VCaP (cell line): ENCODE results near the gene INSIG1.

ENCODE experiments used
- H3K27ac ChIP-seq: fragments of 450-650 bp; 2 replicates; pipeline ENCODE4 v1.5.1; 2017
- TF ChIP-seq, protein P1 (sequence below): fragments of 450-650 bp; conservative IDR thresholded peaks from 2 replicates; pipeline ENCODE4 v1.5.1; 2017; ENCODE audit warnings: mild to moderate bottlenecking, moderate library complexity

INSIG1 gene

DNA sequence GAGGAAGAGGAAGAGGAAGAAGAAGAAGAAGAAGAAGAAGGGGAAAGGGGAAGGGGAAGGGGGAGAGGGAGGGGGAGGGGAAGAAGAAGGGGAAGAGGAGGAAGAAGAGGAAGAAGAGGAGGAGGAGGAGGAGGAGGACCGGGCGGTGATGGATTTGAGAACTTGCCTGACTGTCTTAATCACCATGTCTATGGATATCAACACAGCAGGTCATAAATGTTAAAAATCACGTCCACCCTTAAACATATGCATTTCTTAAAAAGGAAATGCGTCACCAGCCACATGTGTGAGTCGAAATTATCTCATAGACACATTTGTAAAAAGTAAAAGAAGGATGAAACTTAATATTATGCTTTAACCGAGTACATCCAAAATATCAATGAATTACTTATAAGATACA, 42.1 kb upstream of the INSIG1 start:
- TF ChIP-seq, protein P1, sequence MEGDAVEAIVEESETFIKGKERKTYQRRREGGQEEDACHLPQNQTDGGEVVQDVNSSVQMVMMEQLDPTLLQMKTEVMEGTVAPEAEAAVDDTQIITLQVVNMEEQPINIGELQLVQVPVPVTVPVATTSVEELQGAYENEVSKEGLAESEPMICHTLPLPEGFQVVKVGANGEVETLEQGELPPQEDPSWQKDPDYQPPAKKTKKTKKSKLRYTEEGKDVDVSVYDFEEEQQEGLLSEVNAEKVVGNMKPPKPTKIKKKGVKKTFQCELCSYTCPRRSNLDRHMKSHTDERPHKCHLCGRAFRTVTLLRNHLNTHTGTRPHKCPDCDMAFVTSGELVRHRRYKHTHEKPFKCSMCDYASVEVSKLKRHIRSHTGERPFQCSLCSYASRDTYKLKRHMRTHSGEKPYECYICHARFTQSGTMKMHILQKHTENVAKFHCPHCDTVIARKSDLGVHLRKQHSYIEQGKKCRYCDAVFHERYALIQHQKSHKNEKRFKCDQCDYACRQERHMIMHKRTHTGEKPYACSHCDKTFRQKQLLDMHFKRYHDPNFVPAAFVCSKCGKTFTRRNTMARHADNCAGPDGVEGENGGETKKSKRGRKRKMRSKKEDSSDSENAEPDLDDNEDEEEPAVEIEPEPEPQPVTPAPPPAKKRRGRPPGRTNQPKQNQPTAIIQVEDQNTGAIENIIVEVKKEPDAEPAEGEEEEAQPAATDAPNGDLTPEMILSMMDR = no peak
- H3K27ac ChIP-seq = no peak overlapping the region

DNA sequence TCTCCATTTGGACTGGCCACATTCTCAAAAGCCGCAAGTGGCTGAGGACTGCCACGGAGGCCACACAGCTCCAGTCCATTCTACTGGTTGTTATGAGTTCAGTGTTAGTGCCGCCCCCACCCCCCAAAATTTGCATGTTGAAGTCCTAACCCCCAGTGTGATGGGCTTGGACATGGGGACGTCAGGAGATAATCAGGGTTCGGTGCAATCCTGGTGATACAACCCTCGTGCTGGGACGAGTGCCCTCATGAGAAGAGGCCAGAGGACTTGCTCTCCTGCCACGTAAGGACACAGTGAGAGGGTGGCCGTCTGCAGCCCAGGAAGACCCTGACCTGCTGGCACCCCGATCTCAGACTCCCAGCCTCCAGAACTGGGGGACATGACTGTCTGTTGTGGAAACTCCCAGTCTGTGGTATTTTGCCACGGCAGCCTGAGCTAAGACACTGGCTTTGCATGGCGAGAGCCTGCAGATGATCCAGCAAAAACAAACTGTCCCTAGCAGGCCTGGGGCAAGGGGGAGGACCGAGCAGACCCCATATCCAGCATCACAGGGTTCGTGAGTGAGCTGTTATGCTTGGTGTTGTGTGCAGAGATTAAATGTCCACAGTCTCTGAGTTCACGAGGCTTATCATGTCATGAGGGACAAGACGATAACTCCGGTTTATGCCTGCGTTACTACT, 41.5 kb upstream of the INSIG1 start:
- TF ChIP-seq, protein P1 = no peak
- no peak overlapping the region for H3K27ac ChIP-seq

DNA sequence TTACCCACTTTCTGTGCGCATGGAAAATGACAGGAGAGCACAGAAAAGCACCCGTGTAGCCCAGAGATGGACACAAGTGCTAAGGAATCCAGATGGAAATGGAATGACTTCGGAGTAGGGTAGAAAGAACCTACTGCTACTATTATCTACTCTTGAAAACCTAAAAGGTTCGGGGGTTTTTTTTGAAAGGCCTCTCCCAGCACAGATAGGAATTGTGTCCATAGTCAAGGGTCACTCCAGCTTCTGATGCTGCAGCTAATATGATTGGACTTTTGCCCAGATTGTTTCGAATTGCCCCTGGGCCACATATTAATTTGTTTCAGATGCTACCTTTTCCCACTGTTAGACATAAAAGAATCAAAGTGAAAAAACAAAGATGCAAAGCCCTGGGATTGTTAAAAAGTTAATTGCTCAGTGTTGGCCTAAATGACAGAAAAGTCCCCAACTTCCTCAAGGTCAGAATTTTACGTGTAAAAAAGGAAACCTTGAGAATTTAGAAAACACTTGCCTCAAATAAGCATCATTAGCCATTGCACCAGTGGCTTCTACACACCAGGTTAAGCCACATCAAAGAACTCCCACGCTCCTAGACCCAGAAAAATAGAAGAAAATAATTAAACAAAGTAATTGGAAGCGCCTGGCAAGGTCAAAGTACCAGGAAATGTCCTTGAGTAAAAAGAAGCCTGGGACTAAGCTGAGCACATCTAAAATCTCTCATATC, 40.8 kb upstream of the INSIG1 start:
- H3K27ac ChIP-seq = no peak overlapping the region
- TF ChIP-seq, protein P1 = no peak

DNA sequence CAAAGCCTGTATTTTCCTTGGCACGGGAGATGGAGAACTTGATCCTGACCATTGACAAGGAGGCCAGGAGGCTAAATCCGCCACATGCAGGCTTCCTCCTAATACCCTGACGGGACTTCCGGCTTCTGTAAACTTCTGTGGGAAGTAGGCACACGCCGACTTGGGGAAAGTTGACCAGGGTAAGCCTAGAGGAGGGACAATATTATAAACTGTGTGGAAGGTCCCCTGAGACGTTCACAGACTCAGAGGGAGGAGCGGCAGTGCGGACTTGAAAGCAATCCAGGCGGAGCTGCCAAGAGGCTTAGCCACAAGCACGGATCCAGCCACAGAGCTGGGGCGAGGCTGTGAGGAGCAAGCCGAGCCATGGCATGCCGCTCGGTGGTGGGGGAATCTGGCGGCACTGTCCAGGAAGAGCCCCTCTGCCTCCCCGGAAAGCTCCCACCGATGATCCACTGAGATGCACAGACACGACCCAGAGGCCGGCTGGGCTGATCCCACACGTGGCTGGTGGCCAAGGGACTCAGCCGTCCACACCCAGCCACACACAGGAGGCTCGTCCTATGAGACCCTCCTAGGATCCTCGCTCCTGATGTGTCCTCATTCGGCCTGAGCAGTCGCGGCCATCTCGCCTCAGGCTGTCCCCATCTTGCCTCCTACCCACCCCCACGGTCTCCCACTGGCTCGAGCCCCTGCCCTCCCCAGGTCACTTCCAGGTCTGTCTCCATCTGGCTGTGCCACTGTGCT, 40.0 kb upstream of the INSIG1 start:
- TF ChIP-seq, protein P1 = no peak
- no peak overlapping the region for H3K27ac ChIP-seq

DNA sequence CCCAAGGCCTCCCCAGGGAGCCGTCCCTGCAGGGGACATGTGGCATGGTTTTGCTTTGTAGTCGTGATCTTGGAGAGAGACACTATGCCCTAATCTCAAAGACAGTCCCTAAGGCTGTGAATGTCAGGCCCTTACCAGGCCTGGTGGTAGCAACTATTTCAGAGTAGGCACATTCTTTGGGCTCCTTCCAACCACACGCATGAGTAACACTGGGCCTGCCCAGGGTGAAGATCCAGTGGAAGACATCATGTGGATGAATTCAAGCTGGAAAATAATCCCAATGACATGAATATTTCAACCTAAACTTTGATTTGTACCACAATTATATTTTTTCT, 39.5 kb upstream of the INSIG1 start:
- TF ChIP-seq, protein P1 = no peak
- no peak overlapping the region for H3K27ac ChIP-seq

DNA sequence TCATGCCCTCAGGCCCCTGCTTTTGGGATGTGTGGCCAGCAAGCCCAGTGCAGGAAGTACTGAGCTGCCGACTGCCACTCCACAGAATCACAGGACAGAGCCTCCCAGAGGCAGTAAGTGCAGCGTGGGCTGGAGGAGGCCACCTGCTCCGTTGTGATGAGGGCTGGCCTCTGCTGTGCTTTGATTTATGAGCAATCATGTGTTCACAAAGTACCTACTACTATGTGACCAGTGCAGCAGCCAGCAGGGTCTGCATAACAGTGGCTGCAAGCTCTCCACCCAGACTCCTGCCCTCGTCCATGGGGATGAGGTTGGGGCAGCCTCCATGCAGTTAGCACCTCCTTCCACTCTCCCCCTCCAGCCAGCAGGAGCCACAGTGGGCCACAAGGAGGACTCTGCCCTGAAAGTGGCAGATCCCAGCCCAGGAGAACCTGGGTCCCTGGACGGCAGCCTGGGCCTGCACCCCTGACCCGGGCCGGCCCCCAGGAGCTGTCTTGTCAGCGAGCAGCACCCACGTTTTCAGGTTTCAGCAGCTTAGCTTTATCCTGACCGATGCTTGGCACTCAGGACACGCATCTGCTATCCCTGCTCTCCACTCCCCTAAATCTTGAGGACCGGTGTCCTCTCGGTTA, 37.7 kb upstream of the INSIG1 start:
- no peak overlapping the region for H3K27ac ChIP-seq
- TF ChIP-seq, protein P1 = no peak

DNA sequence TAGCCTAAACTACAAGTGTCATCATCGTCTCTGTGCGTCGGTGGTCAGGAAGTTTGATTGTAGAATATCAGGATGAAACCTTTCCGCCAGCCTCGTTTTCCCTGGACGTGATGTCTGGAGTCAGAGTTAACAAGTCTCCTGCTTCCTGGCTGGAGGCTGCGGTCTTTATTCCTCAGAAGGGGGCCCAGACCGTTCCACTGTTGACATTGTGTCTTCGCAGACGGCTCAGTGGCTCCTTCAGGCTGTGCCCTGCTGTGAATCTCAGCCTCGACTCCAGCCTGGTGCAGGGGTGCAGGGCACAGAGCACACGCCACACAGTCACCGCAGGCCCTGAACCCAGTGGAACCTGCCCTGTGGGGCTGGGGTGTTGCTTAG, 37.2 kb upstream of the INSIG1 start:
- TF ChIP-seq, protein P1 = no peak
- H3K27ac ChIP-seq = no peak overlapping the region
